Sciatic nerve (tissue), 2 donors: ENCODE results near the gene LDLRAD4. TPM values are rescaled to one million over a fixed set of nuclear protein-coding genes. Genes with fewer than 3 reads are reported as not detected.

Source experiments
- ATAC-seq: fragments of 200-7000 bp; cut with Tn5 transposase; one replicate; pipeline ENCODE4 v1.9.1; 2020; ENCODE audit warnings: mild to moderate bottlenecking, moderate library complexity
- DNase-seq: peaks from one replicate; pipeline ENCODE4 v3.0.0-alpha.2; 2020; ENCODE audit warnings: low spot score
- intact Hi-C: fragments of 100-400 bp; cut with DNase I; formaldehyde crosslinking; loops from one replicate; pipeline ENCODE4 v1.14.2; 2022
- total RNA-seq: library from RNA; stranded (reverse); fragmentation: NEBNext Ultra II Directional; extraction: Animal tissue kit (Norgen Biotek cat#: 25700); gene quantifications from one replicate; pipeline ENCODE4 v1.2.1, GENCODE V29; 2021
- donor health status: DM: no; HTN: no; CAD: no.
- donor health status: DM: no; HTN: no; CAD: no.

Gene LDLRAD4
- total RNA-seq, 1 donor from 2014 or later, result 27.1 TPM

GRCh38 chr18:13424363-13424762 lies 205.8 kb downstream of the LDLRAD4 start:
- ATAC-seq (no peak), DNase-seq (no peak)
- intact Hi-C loops, result no loop called here

GRCh38 chr18:13425357-13426091 lies 207.0 kb downstream of the LDLRAD4 start:
- DNase-seq (no peak), ATAC-seq (no peak)
- intact Hi-C loops, result no loop called here

- ATAC-seq (peak; percentile 83), DNase-seq (no peak)
- intact Hi-C loops, result no loop called here
Measured at GRCh38 chr18:13427354-13427753, 208.8 kb downstream of the LDLRAD4 start.

GRCh38 chr18:13428319-13428718 lies 209.8 kb downstream of the LDLRAD4 start:
- peak; percentile 9 for ATAC-seq

GRCh38 chr18:13429016-13429415 lies 210.5 kb downstream of the LDLRAD4 start:
- intact Hi-C loops, result no loop called here
- DNase-seq, result no peak
- ATAC-seq, result no peak

More at GRCh38 chr18:13428319-13428718, 209.8 kb downstream of the LDLRAD4 start:
- intact Hi-C loops, result no loop called here
- no peak for DNase-seq

GRCh38 chr18:13429884-13430510 lies 211.4 kb downstream of the LDLRAD4 start:
- ATAC-seq (no peak), DNase-seq (no peak)
- intact Hi-C loops, result no loop called here

- DNase-seq (no peak), ATAC-seq (no peak)
- intact Hi-C loops, result no loop called here
Measured at GRCh38 chr18:13430663-13431062, 212.1 kb downstream of the LDLRAD4 start.

GRCh38 chr18:13431886-13432285 lies 213.3 kb downstream of the LDLRAD4 start:
- intact Hi-C loops, result no loop called here
- no peak for DNase-seq
- no peak for ATAC-seq

- intact Hi-C loops, result no loop called here
- ATAC-seq (no peak), DNase-seq (no peak)
Measured at GRCh38 chr18:13433125-13433524, 214.6 kb downstream of the LDLRAD4 start.

GRCh38 chr18:13433685-13434084 lies 215.1 kb downstream of the LDLRAD4 start:
- ATAC-seq, result no peak

GRCh38 chr18:13434854-13435253 lies 216.3 kb downstream of the LDLRAD4 start:
- ATAC-seq, result no peak
- no peak for DNase-seq
- intact Hi-C loops, result loop anchor here (2.0 kb wide), 1 partner anchor 78 kb away; no protein-coding TSS in a partner anchor

More at GRCh38 chr18:13433685-13434084, 215.1 kb downstream of the LDLRAD4 start:
- no peak for DNase-seq
- intact Hi-C loops, result loop anchor here (2.0 kb wide), 1 partner anchor 77 kb away; no protein-coding TSS in a partner anchor

- ATAC-seq (peak; percentile 66), DNase-seq (no peak)
Measured at GRCh38 chr18:13435586-13436333, 217.2 kb downstream of the LDLRAD4 start.

GRCh38 chr18:13436576-13436975 lies 218.0 kb downstream of the LDLRAD4 start:
- DNase-seq (no peak), ATAC-seq (peak; percentile 62)
- intact Hi-C loops, result no loop called here

More at GRCh38 chr18:13435586-13436333, 217.2 kb downstream of the LDLRAD4 start:
- intact Hi-C loops, result loop anchor here (2.0 kb wide), 1 partner anchor 79 kb away; no protein-coding TSS in a partner anchor

- peak; percentile 40 for ATAC-seq
- no peak for DNase-seq
- intact Hi-C loops, result no loop called here
Measured at GRCh38 chr18:13437034-13437433, 218.5 kb downstream of the LDLRAD4 start.

- DNase-seq, result no peak
- no peak for ATAC-seq
- intact Hi-C loops, result no loop called here
Measured at GRCh38 chr18:13437796-13438506, 219.4 kb downstream of the LDLRAD4 start.

GRCh38 chr18:13438507-13439056 lies 220.0 kb downstream of the LDLRAD4 start:
- intact Hi-C loops, result no loop called here
- DNase-seq (no peak), ATAC-seq (no peak)

- DNase-seq (no peak), ATAC-seq (no peak)
- intact Hi-C loops, result no loop called here
Measured at GRCh38 chr18:13439461-13439860, 220.9 kb downstream of the LDLRAD4 start.

GRCh38 chr18:13440277-13441248 lies 222.0 kb downstream of the LDLRAD4 start:
- no peak for ATAC-seq
- intact Hi-C loops, result no loop called here
- DNase-seq, result no peak
